ENCODE measurements around the gene UGT1A10. TPM values are rescaled to one million over a fixed set of nuclear protein-coding genes. Genes with fewer than 3 reads are reported as not detected.
"Not testable (repeated sequence)": the region's sequence is repeated elsewhere in the genome, so short reads cannot be mapped to it uniquely, and the experiment has no call there.

The UGT1A10 gene
- total and polyA plus RNA-seq, 4 donors = 0.38 TPM; not detected in 3

- Histone ChIP-seq H3K9me3 (ENCODE audit: control insufficient read depth, low read length) (peaks cover 8% of the 10 kb centered on the region), H3K27me3 (ENCODE audit: control insufficient read depth in 1 of 2, insufficient read depth in 2 of 2, low read length in 1 of 2) (no peaks in the 10 kb centered on the region), H3K4me3 (ENCODE audit: low read length in 2 of 2) (no peak overlapping the region), H3K27ac (ENCODE audit: low read depth in 1 of 2, low read length in 2 of 2) (no peak overlapping the region), H3K4me1 (ENCODE audit: control insufficient read depth in 1 of 2, insufficient read depth in 2 of 2, low read length in 2 of 2) (no peaks in the 10 kb centered on the region), H3K36me3 (ENCODE audit: control insufficient read depth in 1 of 2, insufficient read depth in 2 of 2, low read length in 1 of 2) (no peaks in the 10 kb centered on the region)
- DNase-seq = no peak
- intact Hi-C loops (cut with DNase I) = no loop called here
- WGBS, 2 donors = 89% methylated on average over 1 of the region's 1 CpG
- ATAC-seq (ENCODE audit: low FRiP score) = no peak
These were observed 6.9 kb downstream of the UGT1A10 start for GRCh38 chr2:233643128-233643527.

- H3K27me3 ChIP-seq (ENCODE audit: control insufficient read depth in 1 of 2, insufficient read depth in 2 of 2, low read length in 1 of 2); H3K36me3 ChIP-seq (ENCODE audit: control insufficient read depth in 1 of 2, insufficient read depth in 2 of 2, low read length in 1 of 2); DNase-seq; intact Hi-C loops (cut with DNase I); H3K9me3 ChIP-seq (ENCODE audit: control insufficient read depth, low read length); H3K4me1 ChIP-seq (ENCODE audit: control insufficient read depth in 1 of 2, insufficient read depth in 2 of 2, low read length in 2 of 2); ATAC-seq (ENCODE audit: low FRiP score); H3K4me3 ChIP-seq (ENCODE audit: low read length in 2 of 2); H3K27ac ChIP-seq (ENCODE audit: low read depth in 1 of 2, low read length in 2 of 2): not testable (repeated sequence)
- 81 to 88% methylated on average over 3 of the region's 3 CpGs for WGBS, 2 donors
These were observed 9.8 kb downstream of the UGT1A10 start for GRCh38 chr2:233646033-233646432.

GRCh38 chr2:233650981-233651380 is 14.7 kb downstream of the UGT1A10 start:
- intact Hi-C loops (cut with DNase I) = no loop called here
- no peak for DNase-seq
- 76 to 77% methylated on average over 4 of the region's 4 CpGs for WGBS, 2 donors

GRCh38 chr2:233651430-233651829 is 15.2 kb downstream of the UGT1A10 start:
- ATAC-seq (ENCODE audit: low FRiP score) = no peak
- no peaks in the 10 kb centered on the region for H3K4me1 ChIP-seq (ENCODE audit: control insufficient read depth in 1 of 2, insufficient read depth in 2 of 2, low read length in 2 of 2)
- no peaks in the 10 kb centered on the region for H3K36me3 ChIP-seq (ENCODE audit: control insufficient read depth in 1 of 2, insufficient read depth in 2 of 2, low read length in 1 of 2)
- intact Hi-C loops (cut with DNase I) = no loop called here
- no peaks in the 10 kb centered on the region for H3K9me3 ChIP-seq (ENCODE audit: control insufficient read depth, low read length)
- H3K27me3 ChIP-seq (ENCODE audit: control insufficient read depth in 1 of 2, insufficient read depth in 2 of 2, low read length in 1 of 2) = no peaks in the 10 kb centered on the region
- no peak overlapping the region for H3K4me3 ChIP-seq (ENCODE audit: low read length in 2 of 2)
- DNase-seq = no peak
- 82 to 93% methylated on average over 2 of the region's 2 CpGs for WGBS, 2 donors
- no peak overlapping the region for H3K27ac ChIP-seq (ENCODE audit: low read depth in 1 of 2, low read length in 2 of 2)

More at GRCh38 chr2:233650981-233651380, 14.7 kb downstream of the UGT1A10 start:
- no peak overlapping the region for H3K4me3 ChIP-seq (ENCODE audit: low read length in 2 of 2)
- H3K9me3 ChIP-seq (ENCODE audit: control insufficient read depth, low read length) = no peaks in the 10 kb centered on the region
- no peaks in the 10 kb centered on the region for H3K36me3 ChIP-seq (ENCODE audit: control insufficient read depth in 1 of 2, insufficient read depth in 2 of 2, low read length in 1 of 2)
- H3K4me1 ChIP-seq (ENCODE audit: control insufficient read depth in 1 of 2, insufficient read depth in 2 of 2, low read length in 2 of 2) = no peaks in the 10 kb centered on the region
- ATAC-seq (ENCODE audit: low FRiP score) = no peak
- no peaks in the 10 kb centered on the region for H3K27me3 ChIP-seq (ENCODE audit: control insufficient read depth in 1 of 2, insufficient read depth in 2 of 2, low read length in 1 of 2)
- H3K27ac ChIP-seq (ENCODE audit: low read depth in 1 of 2, low read length in 2 of 2) = no peak overlapping the region

GRCh38 chr2:233654501-233654900 is 18.3 kb downstream of the UGT1A10 start:
- Histone ChIP-seq H3K4me3 (ENCODE audit: low read length in 2 of 2) (no peak overlapping the region), H3K4me1 (ENCODE audit: control insufficient read depth in 1 of 2, insufficient read depth in 2 of 2, low read length in 2 of 2) (no peaks in the 10 kb centered on the region), H3K9me3 (ENCODE audit: control insufficient read depth, low read length) (no peaks in the 10 kb centered on the region), H3K27ac (ENCODE audit: low read depth in 1 of 2, low read length in 2 of 2) (no peak overlapping the region), H3K36me3 (ENCODE audit: control insufficient read depth in 1 of 2, insufficient read depth in 2 of 2, low read length in 1 of 2) (no peaks in the 10 kb centered on the region), H3K27me3 (ENCODE audit: control insufficient read depth in 1 of 2, insufficient read depth in 2 of 2, low read length in 1 of 2) (no peaks in the 10 kb centered on the region)
- ATAC-seq (ENCODE audit: low FRiP score) (no peak), DNase-seq (no peak)
- WGBS, 2 donors = 67 to 70% methylated on average over 6 of the region's 6 CpGs
- intact Hi-C loops (cut with DNase I) = no loop called here

GRCh38 chr2:233655043-233655442 is 18.8 kb downstream of the UGT1A10 start:
- H3K9me3 ChIP-seq (ENCODE audit: control insufficient read depth, low read length) = no peaks in the 10 kb centered on the region
- intact Hi-C loops (cut with DNase I) = no loop called here
- no peaks in the 10 kb centered on the region for H3K27me3 ChIP-seq (ENCODE audit: control insufficient read depth in 1 of 2, insufficient read depth in 2 of 2, low read length in 1 of 2)
- ATAC-seq (ENCODE audit: low FRiP score) (no peak), DNase-seq (no peak)
- H3K36me3 ChIP-seq (ENCODE audit: control insufficient read depth in 1 of 2, insufficient read depth in 2 of 2, low read length in 1 of 2) = no peaks in the 10 kb centered on the region
- H3K27ac ChIP-seq (ENCODE audit: low read depth in 1 of 2, low read length in 2 of 2) = no peak overlapping the region
- 46 to 59% methylated on average over 1 of the region's 1 CpG for WGBS, 2 donors
- H3K4me1 ChIP-seq (ENCODE audit: control insufficient read depth in 1 of 2, insufficient read depth in 2 of 2, low read length in 2 of 2) = no peaks in the 10 kb centered on the region
- H3K4me3 ChIP-seq (ENCODE audit: low read length in 2 of 2) = no peak overlapping the region

GRCh38 chr2:233655943-233656342 is 19.7 kb downstream of the UGT1A10 start:
- WGBS, 2 donors = 93 to 96% methylated on average over 3 of the region's 3 CpGs
- ATAC-seq (ENCODE audit: low FRiP score); intact Hi-C loops (cut with DNase I): not testable (repeated sequence)

GRCh38 chr2:233656443-233656842 is 20.2 kb downstream of the UGT1A10 start:
- no peak overlapping the region for H3K27ac ChIP-seq (ENCODE audit: low read depth in 1 of 2, low read length in 2 of 2)
- no peaks in the 10 kb centered on the region for H3K36me3 ChIP-seq (ENCODE audit: control insufficient read depth in 1 of 2, insufficient read depth in 2 of 2, low read length in 1 of 2)
- H3K4me3 ChIP-seq (ENCODE audit: low read length in 2 of 2) = no peak overlapping the region
- no peaks in the 10 kb centered on the region for H3K9me3 ChIP-seq (ENCODE audit: control insufficient read depth, low read length)
- ATAC-seq (ENCODE audit: low FRiP score) (no peak), DNase-seq (no peak)
- 85 to 89% methylated on average over 10 of the region's 10 CpGs for WGBS, 2 donors
- H3K27me3 ChIP-seq (ENCODE audit: control insufficient read depth in 1 of 2, insufficient read depth in 2 of 2, low read length in 1 of 2) = no peaks in the 10 kb centered on the region
- no peaks in the 10 kb centered on the region for H3K4me1 ChIP-seq (ENCODE audit: control insufficient read depth in 1 of 2, insufficient read depth in 2 of 2, low read length in 2 of 2)
- intact Hi-C loops (cut with DNase I) = no loop called here

More at GRCh38 chr2:233655943-233656342, 19.7 kb downstream of the UGT1A10 start:
- H3K9me3 ChIP-seq (ENCODE audit: control insufficient read depth, low read length); H3K4me3 ChIP-seq (ENCODE audit: low read length in 2 of 2); DNase-seq; H3K4me1 ChIP-seq (ENCODE audit: control insufficient read depth in 1 of 2, insufficient read depth in 2 of 2, low read length in 2 of 2); H3K36me3 ChIP-seq (ENCODE audit: control insufficient read depth in 1 of 2, insufficient read depth in 2 of 2, low read length in 1 of 2); H3K27ac ChIP-seq (ENCODE audit: low read depth in 1 of 2, low read length in 2 of 2); H3K27me3 ChIP-seq (ENCODE audit: control insufficient read depth in 1 of 2, insufficient read depth in 2 of 2, low read length in 1 of 2): not testable (repeated sequence)

GRCh38 chr2:233658610-233659009 is 22.4 kb downstream of the UGT1A10 start:
- Histone ChIP-seq H3K27ac (ENCODE audit: low read depth in 1 of 2, low read length in 2 of 2) (no peak overlapping the region), H3K9me3 (ENCODE audit: control insufficient read depth, low read length) (peaks cover 2% of the 10 kb centered on the region), H3K4me3 (ENCODE audit: low read length in 2 of 2) (no peak overlapping the region), H3K27me3 (ENCODE audit: control insufficient read depth in 1 of 2, insufficient read depth in 2 of 2, low read length in 1 of 2) (no peaks in the 10 kb centered on the region), H3K36me3 (ENCODE audit: control insufficient read depth in 1 of 2, insufficient read depth in 2 of 2, low read length in 1 of 2) (no peaks in the 10 kb centered on the region), H3K4me1 (ENCODE audit: control insufficient read depth in 1 of 2, insufficient read depth in 2 of 2, low read length in 2 of 2) (no peaks in the 10 kb centered on the region)
- ATAC-seq (ENCODE audit: low FRiP score) (no peak), DNase-seq (no peak)
- intact Hi-C loops (cut with DNase I) = no loop called here
